Measurements from ENCODE around the gene MREG.

MREG gene

DNA sequence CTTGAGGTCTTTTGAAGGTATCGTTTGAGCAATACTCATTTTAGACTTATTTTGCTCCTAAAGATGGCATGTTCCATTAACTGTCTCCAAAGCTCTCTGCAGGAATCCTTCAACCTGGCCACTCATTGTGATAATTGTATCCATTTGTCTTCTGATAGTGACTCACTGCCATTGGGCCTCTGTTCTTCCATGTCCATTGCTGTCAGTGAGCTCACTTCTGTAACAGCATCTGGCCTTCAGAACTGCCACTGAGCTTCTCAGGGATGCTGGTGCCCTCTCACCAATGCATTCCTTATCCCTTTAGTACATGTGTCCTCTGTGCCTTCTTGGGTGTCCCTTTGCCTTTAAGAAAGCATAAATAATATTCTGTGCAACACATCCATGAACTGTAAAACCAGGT lies 71.6 kb downstream of the MREG start:
- TF ChIP-seq, protein P1, sequence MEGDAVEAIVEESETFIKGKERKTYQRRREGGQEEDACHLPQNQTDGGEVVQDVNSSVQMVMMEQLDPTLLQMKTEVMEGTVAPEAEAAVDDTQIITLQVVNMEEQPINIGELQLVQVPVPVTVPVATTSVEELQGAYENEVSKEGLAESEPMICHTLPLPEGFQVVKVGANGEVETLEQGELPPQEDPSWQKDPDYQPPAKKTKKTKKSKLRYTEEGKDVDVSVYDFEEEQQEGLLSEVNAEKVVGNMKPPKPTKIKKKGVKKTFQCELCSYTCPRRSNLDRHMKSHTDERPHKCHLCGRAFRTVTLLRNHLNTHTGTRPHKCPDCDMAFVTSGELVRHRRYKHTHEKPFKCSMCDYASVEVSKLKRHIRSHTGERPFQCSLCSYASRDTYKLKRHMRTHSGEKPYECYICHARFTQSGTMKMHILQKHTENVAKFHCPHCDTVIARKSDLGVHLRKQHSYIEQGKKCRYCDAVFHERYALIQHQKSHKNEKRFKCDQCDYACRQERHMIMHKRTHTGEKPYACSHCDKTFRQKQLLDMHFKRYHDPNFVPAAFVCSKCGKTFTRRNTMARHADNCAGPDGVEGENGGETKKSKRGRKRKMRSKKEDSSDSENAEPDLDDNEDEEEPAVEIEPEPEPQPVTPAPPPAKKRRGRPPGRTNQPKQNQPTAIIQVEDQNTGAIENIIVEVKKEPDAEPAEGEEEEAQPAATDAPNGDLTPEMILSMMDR (IDR thresholded peaks at IDR 0.05; ENCODE audit: low read length) = no peak
- no peak for TF ChIP-seq EZH2 (IDR thresholded peaks at IDR 0.05; ENCODE audit: borderline replicate concordance, low read length)
- Histone ChIP-seq H3F3A (ENCODE audit: insufficient read depth, low read length) (no peaks in the 10 kb centered on the region), H3K27me3 (ENCODE audit: insufficient read depth, low read length) (no peaks in the 10 kb centered on the region), H3K4me3 (ENCODE audit: low read depth, low read length, poor library complexity, severe bottlenecking) (no peak overlapping the region), H3K9ac (ENCODE audit: low read length) (no peak overlapping the region), H2AFZ (ENCODE audit: low read length) (no peak overlapping the region), H3K9me2 (ENCODE audit: low read depth, low read length) (no peaks in the 10 kb centered on the region), H3K79me2 (ENCODE audit: insufficient read depth, low read length) (no peaks in the 10 kb centered on the region), H3K9me3 (ENCODE audit: low read length) (no peaks in the 10 kb centered on the region), H3K4me2 (ENCODE audit: low read length) (no peak overlapping the region), H3K4me1 (ENCODE audit: insufficient read depth, low read length, severe bottlenecking) (no peaks in the 10 kb centered on the region), H3K36me3 (ENCODE audit: insufficient read depth, low read length) (no peaks in the 10 kb centered on the region), H4K20me1 (ENCODE audit: insufficient read depth, low read length) (no peaks in the 10 kb centered on the region), H3K27ac (ENCODE audit: low read depth, low read length, poor library complexity, severe bottlenecking) (no peak overlapping the region)

DNA sequence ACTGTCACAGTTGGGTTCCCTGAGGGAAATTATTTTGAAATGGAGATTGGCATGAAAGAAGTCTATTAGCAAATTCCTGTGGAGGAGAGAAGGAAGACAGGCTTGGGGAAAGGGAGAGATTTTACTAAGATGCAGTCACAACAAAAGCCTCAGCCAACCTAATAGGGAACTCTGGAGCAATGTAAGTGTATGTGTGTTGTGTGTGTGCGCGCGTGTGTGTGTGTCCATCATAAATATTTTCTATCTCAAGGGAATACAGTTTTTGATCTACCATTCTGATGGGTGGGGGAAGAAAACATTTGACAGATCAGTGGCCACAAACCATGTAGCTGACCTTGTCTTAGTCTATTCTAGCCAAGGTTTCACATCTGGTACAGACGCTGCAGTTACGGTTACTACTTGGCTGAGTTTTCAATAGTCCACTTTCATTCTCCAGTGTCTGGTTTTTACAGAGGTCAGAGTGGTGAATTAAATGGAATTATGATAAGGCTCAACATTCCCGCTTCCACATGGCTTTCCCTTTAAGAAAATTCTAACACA lies 72.6 kb downstream of the MREG start:
- Histone ChIP-seq H3F3A (ENCODE audit: insufficient read depth, low read length) (no peaks in the 10 kb centered on the region), H3K36me3 (ENCODE audit: insufficient read depth, low read length) (no peaks in the 10 kb centered on the region), H3K4me1 (ENCODE audit: insufficient read depth, low read length, severe bottlenecking) (no peaks in the 10 kb centered on the region), H3K79me2 (ENCODE audit: insufficient read depth, low read length) (no peaks in the 10 kb centered on the region), H3K4me3 (ENCODE audit: low read depth, low read length, poor library complexity, severe bottlenecking) (no peak overlapping the region), H4K20me1 (ENCODE audit: insufficient read depth, low read length) (no peaks in the 10 kb centered on the region), H2AFZ (ENCODE audit: low read length) (no peak overlapping the region), H3K9me3 (ENCODE audit: low read length) (no peaks in the 10 kb centered on the region), H3K9me2 (ENCODE audit: low read depth, low read length) (no peaks in the 10 kb centered on the region), H3K4me2 (ENCODE audit: low read length) (no peak overlapping the region), H3K9ac (ENCODE audit: low read length) (no peak overlapping the region), H3K27ac (ENCODE audit: low read depth, low read length, poor library complexity, severe bottlenecking) (no peak overlapping the region), H3K27me3 (ENCODE audit: insufficient read depth, low read length) (no peaks in the 10 kb centered on the region)
- no peak for TF ChIP-seq EZH2 (IDR thresholded peaks at IDR 0.05; ENCODE audit: borderline replicate concordance, low read length)

DNA sequence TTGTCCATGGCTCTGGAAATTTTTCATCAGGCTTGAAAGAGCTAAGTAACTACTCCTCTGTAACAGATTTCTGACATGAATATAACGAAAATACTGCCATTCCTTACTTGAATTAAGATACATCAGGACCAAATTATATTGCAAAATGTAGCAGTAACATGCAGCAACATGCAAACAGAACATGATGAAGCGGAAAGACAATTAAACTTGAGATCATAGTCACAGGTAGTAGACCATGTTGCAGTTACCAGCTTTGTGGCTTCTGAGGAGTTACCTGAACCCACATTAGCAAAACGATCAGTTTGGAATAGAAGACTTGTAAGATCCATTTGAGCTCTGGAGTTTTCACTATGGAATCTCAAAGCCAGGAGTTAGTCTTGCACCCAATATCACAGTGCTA lies 76.2 kb downstream of the MREG start:
- Histone ChIP-seq H3K4me2 (ENCODE audit: low read length) (no peak overlapping the region), H2AFZ (ENCODE audit: low read length) (no peak overlapping the region), H3K79me2 (ENCODE audit: insufficient read depth, low read length) (no peaks in the 10 kb centered on the region), H3K36me3 (ENCODE audit: insufficient read depth, low read length) (no peaks in the 10 kb centered on the region), H3K4me1 (ENCODE audit: insufficient read depth, low read length, severe bottlenecking) (no peaks in the 10 kb centered on the region), H3K27ac (ENCODE audit: low read depth, low read length, poor library complexity, severe bottlenecking) (no peak overlapping the region), H3K9ac (ENCODE audit: low read length) (no peak overlapping the region), H3F3A (ENCODE audit: insufficient read depth, low read length) (no peaks in the 10 kb centered on the region), H3K9me2 (ENCODE audit: low read depth, low read length) (no peaks in the 10 kb centered on the region), H4K20me1 (ENCODE audit: insufficient read depth, low read length) (no peaks in the 10 kb centered on the region), H3K4me3 (ENCODE audit: low read depth, low read length, poor library complexity, severe bottlenecking) (no peak overlapping the region), H3K9me3 (ENCODE audit: low read length) (no peaks in the 10 kb centered on the region), H3K27me3 (ENCODE audit: insufficient read depth, low read length) (no peaks in the 10 kb centered on the region)
- TF ChIP-seq, protein P1 (IDR thresholded peaks at IDR 0.05; ENCODE audit: low read length) = no peak
- TF ChIP-seq EZH2 (IDR thresholded peaks at IDR 0.05; ENCODE audit: borderline replicate concordance, low read length) = no peak

DNA sequence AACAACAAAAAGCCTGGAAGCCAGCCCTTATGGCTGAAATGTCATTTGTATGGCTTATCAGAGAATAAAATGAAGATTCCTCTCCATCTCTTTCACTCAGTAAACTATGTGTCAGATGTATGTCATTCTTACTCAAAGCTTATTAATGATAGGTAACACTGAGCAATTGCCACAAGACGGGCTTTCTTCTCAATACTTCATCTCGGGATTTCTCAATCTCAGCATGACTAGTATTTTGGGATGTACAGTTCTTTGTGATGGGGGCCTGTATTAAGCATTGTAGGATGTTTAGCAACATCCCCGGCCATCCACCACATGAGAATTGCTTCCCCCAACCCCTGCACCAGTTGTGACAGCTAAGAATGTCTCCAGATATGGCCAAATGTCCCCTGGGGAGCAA lies 80.2 kb downstream of the MREG start:
- TF ChIP-seq, protein P1 (IDR thresholded peaks at IDR 0.05; ENCODE audit: low read length) = no peak
- TF ChIP-seq EZH2 (IDR thresholded peaks at IDR 0.05; ENCODE audit: borderline replicate concordance, low read length) = no peak
- Histone ChIP-seq H3K36me3 (ENCODE audit: insufficient read depth, low read length) (no peaks in the 10 kb centered on the region), H3F3A (ENCODE audit: insufficient read depth, low read length) (no peaks in the 10 kb centered on the region), H3K9me3 (ENCODE audit: low read length) (no peaks in the 10 kb centered on the region), H3K4me3 (ENCODE audit: low read depth, low read length, poor library complexity, severe bottlenecking) (no peak overlapping the region), H2AFZ (ENCODE audit: low read length) (no peak overlapping the region), H3K9me2 (ENCODE audit: low read depth, low read length) (no peaks in the 10 kb centered on the region), H4K20me1 (ENCODE audit: insufficient read depth, low read length) (no peaks in the 10 kb centered on the region), H3K27me3 (ENCODE audit: insufficient read depth, low read length) (no peaks in the 10 kb centered on the region), H3K27ac (ENCODE audit: low read depth, low read length, poor library complexity, severe bottlenecking) (no peak overlapping the region), H3K4me1 (ENCODE audit: insufficient read depth, low read length, severe bottlenecking) (no peaks in the 10 kb centered on the region), H3K9ac (ENCODE audit: low read length) (no peak overlapping the region), H3K4me2 (ENCODE audit: low read length) (no peak overlapping the region), H3K79me2 (ENCODE audit: insufficient read depth, low read length) (no peaks in the 10 kb centered on the region)
